ENCODE results near the gene TRIP12.
"Not testable (repeated sequence)": the region's sequence is repeated elsewhere in the genome, so short reads cannot be mapped to it uniquely, and the experiment has no call there.

Gene TRIP12

DNA sequence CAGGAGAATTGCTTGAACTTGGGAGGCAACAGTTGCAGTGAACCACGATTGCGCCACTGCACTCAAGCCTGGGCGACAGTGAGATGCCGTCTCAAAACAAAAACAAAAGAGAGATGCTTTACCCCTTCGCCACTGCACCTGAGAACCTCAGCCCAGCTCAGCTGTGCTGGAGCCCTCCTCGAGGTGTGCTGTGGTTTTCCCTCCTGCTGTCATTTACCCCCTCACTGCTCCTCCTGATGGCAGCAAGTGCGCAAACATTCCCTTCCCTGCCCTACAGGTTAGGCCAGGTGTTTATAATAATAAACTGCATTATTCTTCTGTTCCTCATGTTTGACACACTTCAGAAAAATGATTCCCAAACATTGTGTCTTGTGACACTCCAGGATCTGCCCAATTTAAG, 8.8 kb upstream of the TRIP12 start:
- no peaks in the 10 kb centered on the region for H3K27me3 Mint-ChIP-seq
- DNase-seq (no peak), ATAC-seq (replicated peaks) (no peak)
- H3K4me3 Mint-ChIP-seq, result no peak overlapping the region
- no peaks in the 10 kb centered on the region for H3K4me1 Mint-ChIP-seq
- no peak overlapping the region for H3K27ac Mint-ChIP-seq
- H3K36me3 Mint-ChIP-seq, result peaks cover 6 to 12% of the 10 kb centered on the region in 2 donors
- no peaks in the 10 kb centered on the region for H3K9me3 Mint-ChIP-seq

DNA sequence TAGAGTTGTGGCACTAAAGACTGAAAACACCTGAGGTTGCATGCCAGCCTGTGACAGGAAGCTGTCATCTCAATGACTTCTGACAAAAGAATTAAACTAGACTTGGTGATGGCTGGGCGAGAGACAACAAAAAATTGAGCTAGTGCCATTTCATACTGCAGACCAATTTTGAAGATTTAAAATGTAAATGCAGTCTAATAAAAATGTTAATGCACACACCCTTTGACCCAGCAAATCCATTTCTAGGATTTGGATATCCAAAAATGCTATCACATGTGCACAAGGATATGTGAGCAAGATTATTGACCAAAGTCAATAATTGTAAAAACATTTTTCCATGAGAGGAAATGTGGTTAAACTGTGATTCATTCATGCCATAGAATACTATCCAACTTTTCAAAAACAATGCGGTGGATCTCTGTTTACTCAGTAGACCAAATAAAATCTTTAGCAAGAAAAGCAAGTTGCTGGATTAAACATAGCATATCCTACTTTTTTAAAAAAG, 6.1 kb upstream of the TRIP12 start:
- H3K4me3 Mint-ChIP-seq, result no peak overlapping the region
- H3K27me3 Mint-ChIP-seq, result no peaks in the 10 kb centered on the region
- no peaks in the 10 kb centered on the region for H3K9me3 Mint-ChIP-seq
- H3K27ac Mint-ChIP-seq, result no peak overlapping the region
- ATAC-seq (replicated peaks), result no peak
- H3K4me1 Mint-ChIP-seq, result no peaks in the 10 kb centered on the region
- DNase-seq, result no peak
- H3K36me3 Mint-ChIP-seq, result peaks cover 3 to 6% of the 10 kb centered on the region in 2 donors

- H3K27me3 Mint-ChIP-seq, result no peaks in the 10 kb centered on the region
- DNase-seq (no peak), ATAC-seq (replicated peaks) (no peak)
- no peak overlapping the region for H3K27ac Mint-ChIP-seq
- H3K36me3 Mint-ChIP-seq, result peaks cover 6 to 12% of the 10 kb centered on the region in 2 donors
- H3K4me3 Mint-ChIP-seq, result no peak overlapping the region
- H3K9me3 Mint-ChIP-seq, result no peaks in the 10 kb centered on the region
- peaks cover 5 to 7% of the 10 kb centered on the region in 2 donors for H3K4me1 Mint-ChIP-seq
Measured at GRCh38 chr2:229925201-229925600, 3.4 kb upstream of the TRIP12 start.

- H3K4me3 Mint-ChIP-seq; H3K27me3 Mint-ChIP-seq; H3K9me3 Mint-ChIP-seq; H3K27ac Mint-ChIP-seq; ATAC-seq (replicated peaks); DNase-seq: not testable (repeated sequence)
- peaks cover 6 to 12% of the 10 kb centered on the region in 2 donors for H3K36me3 Mint-ChIP-seq
- H3K4me1 Mint-ChIP-seq, result peaks cover 11 to 14% of the 10 kb centered on the region in 2 donors
Measured at GRCh38 chr2:229924541-229924940, 2.7 kb upstream of the TRIP12 start.

GRCh38 chr2:229922449-229923386, 909 bp upstream of the TRIP12 start, which contains the start of gene FBXO36:
FBXO36 (plus strand) TSS chr2:229922503; CDS start chr2:229922514, 11 bp downstream.
- peaks cover 8 to 19% of the 10 kb centered on the region in 2 donors for H3K36me3 Mint-ChIP-seq
- peak within 1 kb of the TSS; percentile 100 for H3K27ac Mint-ChIP-seq
- H3K9me3 Mint-ChIP-seq, result peaks cover 2 to 3% of the 10 kb centered on the region in 2 donors
- peak within 1 kb of the TSS; percentile 96 to 98 for H3K4me3 Mint-ChIP-seq
- DNase-seq, result no peak
- no peaks in the 10 kb centered on the region for H3K27me3 Mint-ChIP-seq
- ATAC-seq (replicated peaks), result peak; percentile 77 to 78
- peaks cover 17% of the 10 kb centered on the region in 2 donors for H3K4me1 Mint-ChIP-seq

DNA sequence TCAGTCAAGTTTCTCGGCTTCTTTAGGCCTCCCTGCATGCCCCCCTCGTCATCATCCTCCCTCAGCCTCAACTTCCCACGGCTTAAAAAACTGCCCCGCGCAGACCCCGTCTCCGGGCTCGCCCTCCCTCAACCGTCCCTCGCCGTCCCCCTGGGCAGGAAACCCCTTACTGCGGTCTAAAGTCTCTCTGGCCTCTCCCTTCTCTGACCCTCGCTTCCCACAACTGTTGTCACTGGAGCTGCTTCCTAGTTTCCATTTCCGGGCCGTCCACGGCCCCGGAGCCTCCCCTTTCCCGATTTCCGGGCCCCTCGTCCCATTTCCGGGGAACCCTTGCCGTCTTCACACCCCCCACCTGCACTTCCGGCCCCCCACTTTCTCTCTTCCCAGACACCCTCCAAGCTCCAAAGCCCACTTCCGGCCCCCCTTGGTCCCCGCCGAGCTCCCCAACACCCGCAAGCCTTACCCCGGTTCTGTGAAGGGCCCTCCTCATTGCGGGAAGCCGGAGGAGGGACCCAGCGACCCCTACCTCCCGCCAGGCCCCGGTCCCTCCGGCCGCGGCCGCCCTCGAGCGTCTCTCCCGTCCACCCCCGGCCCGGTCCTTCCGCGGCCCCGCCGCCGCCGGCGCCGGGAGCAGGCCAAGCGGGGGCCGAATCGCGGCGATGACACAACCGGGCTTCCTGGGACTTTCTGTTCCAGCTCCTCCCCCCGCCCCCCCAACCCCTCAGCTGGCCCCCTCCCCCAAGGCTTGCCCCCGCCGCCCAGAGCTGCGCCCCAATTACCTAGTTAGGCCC, 513 bp downstream of the TRIP12 start:
- ATAC-seq (replicated peaks), result peak; percentile 22 to 24
- Mint-ChIP-seq H3K27ac (peak overlapping the region; percentile 100), H3K4me1 (peaks cover 23 to 29% of the 10 kb centered on the region in 2 donors), H3K27me3 (no peaks in the 10 kb centered on the region), H3K4me3 (peak overlapping the region; percentile 96 to 98), H3K36me3 (peaks cover 10 to 27% of the 10 kb centered on the region in 2 donors), H3K9me3 (peaks cover 2 to 4% of the 10 kb centered on the region in 2 donors)
- no peak for DNase-seq

- H3K4me3 Mint-ChIP-seq, result peak overlapping the region; percentile 96 to 98
- no peak for DNase-seq
- H3K27me3 Mint-ChIP-seq, result no peaks in the 10 kb centered on the region
- no peak for ATAC-seq (replicated peaks)
- peaks cover 23 to 31% of the 10 kb centered on the region in 2 donors for H3K4me1 Mint-ChIP-seq
- H3K36me3 Mint-ChIP-seq, result peaks cover 10 to 27% of the 10 kb centered on the region in 2 donors
- H3K9me3 Mint-ChIP-seq, result peaks cover 2 to 4% of the 10 kb centered on the region in 2 donors
- peak overlapping the region; percentile 98 for H3K27ac Mint-ChIP-seq
Measured at GRCh38 chr2:229920011-229920641, 1.7 kb downstream of the TRIP12 start.

GRCh38 chr2:229917793-229918192, 4.0 kb downstream of the TRIP12 start:
- Mint-ChIP-seq H3K4me1 (peaks cover 31 to 46% of the 10 kb centered on the region in 2 donors), H3K27me3 (no peaks in the 10 kb centered on the region), H3K4me3 (no peak overlapping the region), H3K9me3 (peaks cover 2 to 4% of the 10 kb centered on the region in 2 donors), H3K27ac (peak overlapping the region; percentile 56), H3K36me3 (peaks cover 10 to 27% of the 10 kb centered on the region in 2 donors)
- DNase-seq (no peak), ATAC-seq (replicated peaks) (no peak)

DNA sequence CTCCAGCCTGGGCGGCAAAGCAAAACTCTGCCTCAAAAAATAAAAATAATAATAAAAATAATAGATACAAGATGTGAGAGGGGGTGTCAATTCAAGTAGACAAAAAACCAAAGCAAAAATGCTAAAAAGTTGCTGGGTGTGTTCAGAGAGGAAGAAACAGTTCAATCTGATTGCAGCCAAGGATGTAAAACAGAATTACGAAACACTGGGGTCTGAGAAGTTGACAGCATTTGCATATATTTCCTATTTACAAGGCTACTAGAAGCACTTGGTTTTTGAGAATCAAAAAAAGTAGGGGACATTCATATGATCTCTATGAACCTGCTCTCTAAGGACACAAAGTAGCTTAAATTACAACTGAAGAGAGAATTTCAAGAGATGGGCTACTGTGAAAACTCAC, 7.6 kb downstream of the TRIP12 start:
- Mint-ChIP-seq H3K27ac (no peak overlapping the region), H3K9me3 (peaks cover 2 to 4% of the 10 kb centered on the region in 2 donors), H3K27me3 (no peaks in the 10 kb centered on the region), H3K4me3 (peak overlapping the region in 1 of 2 donors; percentile 16), H3K4me1 (peaks cover 26 to 54% of the 10 kb centered on the region in 2 donors), H3K36me3 (peaks cover 5 to 19% of the 10 kb centered on the region in 2 donors)
- no peak for ATAC-seq (replicated peaks)
- no peak for DNase-seq

GRCh38 chr2:229910832-229911412, 10.9 kb downstream of the TRIP12 start:
- ATAC-seq (replicated peaks), result peak; percentile 66 to 81
- no peak for DNase-seq
- no peak overlapping the region for H3K4me3 Mint-ChIP-seq
- H3K27ac Mint-ChIP-seq, result no peak overlapping the region
- H3K9me3 Mint-ChIP-seq, result no peaks in the 10 kb centered on the region
- peaks cover 20 to 45% of the 10 kb centered on the region in 2 donors for H3K4me1 Mint-ChIP-seq
- peaks cover 4 to 9% of the 10 kb centered on the region in 2 donors for H3K36me3 Mint-ChIP-seq
- H3K27me3 Mint-ChIP-seq, result no peaks in the 10 kb centered on the region

DNA sequence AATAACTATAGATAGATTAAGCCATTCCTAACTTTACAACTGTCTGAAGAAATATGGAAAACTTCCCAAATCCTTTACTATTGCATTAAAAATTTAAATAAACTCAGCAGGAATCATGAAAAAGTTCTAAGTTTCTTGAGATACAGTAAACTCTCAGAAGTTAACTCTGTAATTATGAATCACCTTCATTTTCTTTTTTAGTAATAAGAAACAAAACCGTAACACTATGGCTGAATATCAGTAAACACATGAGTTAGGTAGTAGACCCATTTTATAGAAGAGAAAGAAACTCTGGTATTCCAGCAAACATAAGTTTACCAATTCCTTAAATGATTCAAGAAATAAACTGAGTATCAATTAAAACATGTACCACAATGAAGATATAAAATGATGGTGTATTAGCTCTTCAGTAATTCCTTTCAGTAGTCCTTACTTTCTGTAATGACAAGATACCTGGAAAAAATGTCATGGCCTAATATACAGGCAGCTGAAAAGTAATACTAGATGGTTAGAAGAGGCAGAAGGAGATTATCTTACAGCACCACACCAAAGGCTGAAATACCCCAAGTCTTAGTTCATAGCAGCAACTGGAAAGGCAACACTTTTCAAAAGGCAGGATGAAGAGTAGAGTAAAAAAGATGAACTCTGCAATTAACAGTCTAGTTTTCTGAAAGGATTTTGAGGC, 11.5 kb downstream of the TRIP12 start:
- Mint-ChIP-seq H3K4me3 (no peak overlapping the region), H3K9me3 (no peaks in the 10 kb centered on the region), H3K27me3 (no peaks in the 10 kb centered on the region), H3K27ac (no peak overlapping the region), H3K36me3 (peaks cover 4 to 9% of the 10 kb centered on the region in 2 donors), H3K4me1 (peaks cover 20 to 45% of the 10 kb centered on the region in 2 donors)
- DNase-seq (no peak), ATAC-seq (replicated peaks) (no peak)

DNA sequence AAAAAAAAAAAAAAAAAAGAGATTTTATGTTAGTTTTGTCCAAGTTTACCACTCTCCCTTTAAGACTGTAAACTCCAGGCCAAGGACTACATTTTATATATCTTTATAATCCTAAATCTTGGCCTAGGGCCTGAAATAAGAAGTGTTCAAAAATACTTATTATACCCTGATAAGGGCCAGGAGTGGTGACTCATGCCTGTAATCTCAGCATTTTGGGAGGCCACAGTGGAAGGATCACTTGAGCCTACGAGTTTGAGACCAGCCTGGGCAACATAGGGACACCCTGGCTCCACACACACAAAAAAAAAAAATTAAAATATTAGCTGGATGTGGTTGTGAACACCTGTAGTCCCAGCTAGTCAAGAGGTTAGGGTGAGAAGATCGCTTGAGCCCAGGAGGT, 12.7 kb downstream of the TRIP12 start:
- Mint-ChIP-seq H3K4me1 (peaks cover 15 to 33% of the 10 kb centered on the region in 2 donors), H3K27me3 (no peaks in the 10 kb centered on the region), H3K36me3 (peaks cover 5 to 9% of the 10 kb centered on the region in 2 donors), H3K4me3 (no peak overlapping the region), H3K27ac (no peak overlapping the region), H3K9me3 (no peaks in the 10 kb centered on the region)
- no peak for ATAC-seq (replicated peaks)
- no peak for DNase-seq

- H3K27me3 Mint-ChIP-seq, result no peaks in the 10 kb centered on the region
- no peaks in the 10 kb centered on the region for H3K9me3 Mint-ChIP-seq
- H3K4me1 Mint-ChIP-seq, result peaks cover 8 to 21% of the 10 kb centered on the region in 2 donors
- H3K27ac Mint-ChIP-seq, result no peak overlapping the region
- DNase-seq (no peak), ATAC-seq (replicated peaks) (no peak)
- H3K4me3 Mint-ChIP-seq, result no peak overlapping the region
- peaks cover 11 to 17% of the 10 kb centered on the region in 2 donors for H3K36me3 Mint-ChIP-seq
Measured at GRCh38 chr2:229905601-229906000, 16.2 kb downstream of the TRIP12 start.

Data from stimulated activated naive B cell treated with anti-CD40 and anti-IgM and Interleukin-4, amounts not matched to agents 10 μg/mL and 1 μg/mL and 100 μg/mL, for 72 hours (primary cell).